OCI-LY1 (cell line): Measurements from ENCODE around the gene PRG2.

ENCODE experiments used
- H2AFZ ChIP-seq: fragments of 200-600 bp; sonication (generic), shearing (Covaris generic); 2 replicates; pipeline ENCODE4 v1.6.0; 2014; ENCODE audit warnings: antibody characterized with exemption, mild to moderate bottlenecking, low read length
- H3F3A ChIP-seq: fragments of 200-600 bp; sonication (generic), shearing (Covaris generic); 2 replicates; pipeline ENCODE4 v1.6.0; 2014; ENCODE audit warnings: mild to moderate bottlenecking, antibody characterized with exemption, low read length, moderate library complexity; ENCODE audit not compliant: insufficient read depth
- H3K27ac ChIP-seq: fragments of 200-600 bp; sonication (generic); 2 replicates; pipeline ENCODE4 v1.5.1; 2014; ENCODE audit warnings: low read length, mixed run types, mild to moderate bottlenecking, low read depth; ENCODE audit not compliant: poor library complexity, severe bottlenecking
- H3K27me3 ChIP-seq: fragments of 200-600 bp; sonication (generic); 2 replicates; pipeline ENCODE4 v1.6.0; 2014; ENCODE audit warnings: antibody characterized with exemption, mild to moderate bottlenecking, low read length, moderate library complexity; ENCODE audit not compliant: insufficient read depth
- H3K36me3 ChIP-seq: fragments of 200-600 bp; sonication (generic); 2 replicates; pipeline ENCODE4 v1.6.1; 2014; ENCODE audit warnings: mild to moderate bottlenecking, antibody characterized with exemption, low read length, moderate library complexity, mixed read lengths; ENCODE audit not compliant: insufficient read depth
- H3K4me1 ChIP-seq: fragments of 200-600 bp; sonication (generic); 2 replicates; pipeline ENCODE4 v1.5.1; 2014; ENCODE audit warnings: mild to moderate bottlenecking, low read length, moderate library complexity; ENCODE audit not compliant: insufficient read depth, severe bottlenecking
- H3K4me2 ChIP-seq: fragments of 200-600 bp; sonication (generic), shearing (Covaris generic); 2 replicates; pipeline ENCODE4 v1.6.1; 2014; ENCODE audit warnings: low read length
- H3K4me3 ChIP-seq: fragments of 200-600 bp; sonication (generic); 2 replicates; pipeline ENCODE4 v1.5.1; 2014; ENCODE audit warnings: low read length, low read depth, mild to moderate bottlenecking, mixed read lengths; ENCODE audit not compliant: poor library complexity, severe bottlenecking
- H3K79me2 ChIP-seq: fragments of 200-600 bp; shearing (Covaris generic); 2 replicates; pipeline ENCODE4 v1.6.1; 2016; ENCODE audit warnings: mixed run types, low read length, mixed read lengths; ENCODE audit not compliant: insufficient read depth
- H3K9ac ChIP-seq: fragments of 200-600 bp; sonication (generic), shearing (Covaris generic); 2 replicates; pipeline ENCODE4 v1.6.1; 2014; ENCODE audit warnings: mild to moderate bottlenecking, low read length, mixed read lengths
- H3K9me2 ChIP-seq: fragments of 200-600 bp; sonication (generic), shearing (Covaris generic); 2 replicates; pipeline ENCODE4 v1.6.1; 2014; ENCODE audit warnings: low read depth, mild to moderate bottlenecking, low read length, mixed read lengths
- H3K9me3 ChIP-seq: fragments of 200-600 bp; shearing (Covaris generic); 2 replicates; pipeline ENCODE4 v1.6.1; 2014; ENCODE audit warnings: low read length, mixed read lengths
- H4K20me1 ChIP-seq: fragments of 200-600 bp; sonication (generic), shearing (Covaris generic); 2 replicates; pipeline ENCODE4 v1.6.0; 2016; ENCODE audit warnings: mild to moderate bottlenecking, low read length; ENCODE audit not compliant: insufficient read depth
- CTCF ChIP-seq: fragments of 200-600 bp; sonication (generic), shearing (Covaris generic); IDR thresholded peaks from 2 replicates; pipeline ENCODE4 v1.5.1; 2017; ENCODE audit warnings: mild to moderate bottlenecking, antibody characterized with exemption, low read length, moderate library complexity, mixed read lengths
- EZH2 ChIP-seq: fragments of 200-600 bp; sonication (generic), shearing (Covaris generic); IDR thresholded peaks from 2 replicates; pipeline ENCODE4 v1.8.0; 2017; ENCODE audit warnings: borderline replicate concordance, mixed run types, mild to moderate bottlenecking, antibody characterized with exemption, low read length, moderate library complexity, mixed read lengths

The PRG2 gene

GRCh38 chr11:57343825-57344224, 46.6 kb downstream of the PRG2 start:
- Histone ChIP-seq H2AFZ (no peak overlapping the region), H3F3A (no peaks in the 10 kb centered on the region), H3K9me3 (no peaks in the 10 kb centered on the region), H3K9me2 (no peaks in the 10 kb centered on the region), H3K4me1 (no peaks in the 10 kb centered on the region), H4K20me1 (no peaks in the 10 kb centered on the region), H3K27me3 (no peaks in the 10 kb centered on the region), H3K9ac (no peak overlapping the region), H3K36me3 (no peaks in the 10 kb centered on the region), H3K4me2 (no peak overlapping the region), H3K4me3 (no peak overlapping the region), H3K79me2 (no peaks in the 10 kb centered on the region), H3K27ac (no peak overlapping the region)
- TF ChIP-seq CTCF: no peak
- no peak for TF ChIP-seq EZH2

GRCh38 chr11:57342702-57343101, 47.7 kb downstream of the PRG2 start:
- Histone ChIP-seq H3K9ac (no peak overlapping the region), H3K4me3 (no peak overlapping the region), H3K27ac (no peak overlapping the region), H3K9me2 (no peaks in the 10 kb centered on the region), H3F3A (no peaks in the 10 kb centered on the region), H3K4me2 (no peak overlapping the region), H3K4me1 (no peaks in the 10 kb centered on the region), H3K36me3 (no peaks in the 10 kb centered on the region), H2AFZ (no peak overlapping the region), H4K20me1 (no peaks in the 10 kb centered on the region), H3K79me2 (no peaks in the 10 kb centered on the region), H3K9me3 (no peaks in the 10 kb centered on the region), H3K27me3 (no peaks in the 10 kb centered on the region)
- TF ChIP-seq EZH2 (no peak), CTCF (no peak)

- Histone ChIP-seq H3K9me2 (no peaks in the 10 kb centered on the region), H3K9ac (no peak overlapping the region)
Observed at GRCh38 chr11:57341250-57341808, 49.1 kb downstream of the PRG2 start.

More at GRCh38 chr11:57341250-57341808, 49.1 kb downstream of the PRG2 start:
- Histone ChIP-seq H3K36me3 (no peaks in the 10 kb centered on the region), H2AFZ (no peak overlapping the region), H3K4me2 (no peak overlapping the region), H3F3A (no peaks in the 10 kb centered on the region), H3K27ac (no peak overlapping the region), H3K79me2 (no peaks in the 10 kb centered on the region), H3K4me1 (peaks cover 3% of the 10 kb centered on the region), H3K4me3 (no peak overlapping the region), H3K9me3 (no peaks in the 10 kb centered on the region), H4K20me1 (no peaks in the 10 kb centered on the region), H3K27me3 (no peaks in the 10 kb centered on the region)
- TF ChIP-seq EZH2 (no peak), CTCF (no peak)
